Glomerular visceral epithelial cell (primary cell): ENCODE measurements around the gene CALB2.
A peak's percentile ranks its signal among the peaks of the same experiment; 100 is the strongest.
"Not testable (repeated sequence)": the region's sequence is repeated elsewhere in the genome, so short reads cannot be mapped to it uniquely, and the experiment has no call there.

Source experiments
- DNase-seq: peaks from one replicate; pipeline ENCODE4 v3.0.0-alpha.2; 2016; ENCODE audit errors: extremely low spot score

CALB2 gene, protein sequence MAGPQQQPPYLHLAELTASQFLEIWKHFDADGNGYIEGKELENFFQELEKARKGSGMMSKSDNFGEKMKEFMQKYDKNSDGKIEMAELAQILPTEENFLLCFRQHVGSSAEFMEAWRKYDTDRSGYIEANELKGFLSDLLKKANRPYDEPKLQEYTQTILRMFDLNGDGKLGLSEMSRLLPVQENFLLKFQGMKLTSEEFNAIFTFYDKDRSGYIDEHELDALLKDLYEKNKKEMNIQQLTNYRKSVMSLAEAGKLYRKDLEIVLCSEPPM

DNA sequence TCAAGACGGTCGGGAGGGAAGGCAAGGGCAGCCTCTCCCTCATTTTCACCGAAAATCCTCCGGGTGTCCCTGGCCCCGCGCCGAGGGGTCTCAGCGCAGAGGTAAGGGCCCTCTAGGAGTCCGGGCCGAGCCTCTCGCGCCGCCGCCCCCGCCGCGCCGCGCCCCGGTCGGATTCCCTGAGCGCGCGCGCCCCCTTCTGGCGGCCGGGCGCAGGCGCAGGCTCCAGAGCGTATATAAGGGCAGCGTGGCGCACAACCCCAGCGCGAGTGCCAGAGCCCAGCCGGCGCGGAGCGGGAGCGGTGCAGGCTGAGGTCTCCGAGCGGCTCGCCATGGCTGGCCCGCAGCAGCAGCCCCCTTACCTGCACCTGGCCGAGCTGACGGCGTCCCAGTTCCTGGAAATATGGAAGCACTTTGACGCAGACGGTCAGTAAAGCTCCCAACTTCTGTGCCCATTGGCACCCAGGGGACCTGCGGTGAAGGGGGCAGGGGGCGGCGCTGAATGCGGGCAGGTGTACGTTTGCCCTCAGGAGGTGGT lies at the start of gene CALB2:
Gene CALB2 (plus strand): TSS at position 260 of the 535 bp plus-strand sequence. CDS start 70 bp downstream, at position 330.
- DNase-seq, result peak; percentile 62

DNA sequence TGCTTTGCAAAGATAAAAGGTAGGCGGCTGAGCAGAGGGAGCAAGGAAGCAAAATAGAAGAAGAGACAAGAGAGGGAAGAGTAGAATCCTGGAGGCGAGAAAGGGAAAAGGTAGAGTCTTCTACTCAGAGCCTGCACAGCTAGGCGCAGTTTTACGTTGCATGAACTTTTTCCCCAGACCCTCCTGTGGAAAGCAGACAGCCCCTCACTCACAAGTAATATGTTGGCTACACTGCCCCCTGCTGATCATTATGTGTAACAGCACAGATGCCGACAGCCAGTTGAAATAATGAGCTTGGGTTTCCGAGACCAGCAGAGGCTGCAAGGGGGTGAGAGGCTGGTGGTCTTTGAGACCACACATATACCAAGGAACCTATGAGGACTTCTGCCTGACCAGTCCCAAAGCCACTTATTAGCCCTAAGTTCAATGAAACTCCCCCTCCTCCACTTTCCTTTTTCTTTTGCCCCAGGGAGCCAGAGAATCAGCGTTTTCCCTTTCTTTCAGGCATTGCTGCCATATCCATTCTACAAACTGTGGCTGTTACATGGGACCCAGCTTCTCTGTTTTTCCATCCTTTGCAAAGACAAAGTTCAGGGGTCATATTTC lies 46.9 kb upstream of the CALB2 start:
- DNase-seq, result no peak

DNA sequence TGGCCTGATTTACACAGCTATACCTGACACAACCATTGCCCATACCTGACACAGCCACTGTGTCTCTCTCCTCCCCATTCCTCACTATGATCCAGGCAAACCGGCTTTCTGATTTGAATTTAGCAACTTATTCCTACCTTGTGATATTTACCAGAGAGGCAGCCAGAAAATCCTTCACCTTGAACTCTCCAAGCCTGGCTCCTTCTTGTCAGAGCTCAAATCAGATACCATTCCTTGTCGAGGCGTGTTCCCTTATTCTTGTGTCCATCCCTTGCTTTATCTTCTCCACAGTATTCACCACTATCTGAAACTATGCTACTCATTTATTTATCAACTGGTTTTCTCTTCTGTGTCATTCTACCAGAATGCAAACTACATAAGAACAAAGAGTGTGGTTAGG lies 44.9 kb upstream of the CALB2 start:
- not testable (repeated sequence) for DNase-seq

DNA sequence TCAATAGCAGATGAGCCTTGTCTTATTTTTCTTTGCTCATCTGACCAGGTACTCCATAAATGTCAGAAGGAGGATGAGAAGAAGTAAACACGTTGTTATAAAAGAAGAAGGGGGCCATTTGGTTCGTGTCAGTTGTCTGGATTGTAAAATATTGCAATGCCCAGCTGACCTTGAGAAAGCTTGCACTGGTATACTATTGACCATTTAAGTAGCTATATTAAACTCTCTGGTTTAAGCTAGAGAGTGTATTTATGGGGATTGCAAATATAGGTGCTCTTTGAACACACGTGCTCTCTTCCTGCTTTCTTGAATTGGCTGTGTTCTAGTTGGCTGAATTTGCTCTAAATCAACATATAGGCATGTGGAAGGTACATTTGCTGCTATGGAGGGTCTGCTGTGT lies 43.3 kb upstream of the CALB2 start:
- no peak for DNase-seq

DNA sequence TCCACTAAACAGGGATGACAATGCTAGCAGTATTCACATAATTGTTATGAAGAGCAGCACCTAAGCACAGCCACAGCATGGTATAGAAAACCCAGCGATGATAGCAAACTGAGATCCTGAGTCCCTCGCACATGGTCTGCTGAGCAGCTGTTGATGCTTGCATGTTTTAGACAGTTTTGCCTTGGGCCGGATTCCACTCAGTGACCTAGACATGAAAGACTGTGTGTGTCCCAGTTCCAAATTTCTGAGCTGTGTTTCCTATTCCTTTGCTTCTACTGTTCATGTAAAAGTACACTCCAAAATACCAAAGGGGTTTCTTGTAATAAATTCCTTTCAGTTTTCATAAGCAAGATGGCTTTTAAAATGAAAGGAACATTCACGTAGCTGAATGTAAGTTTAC lies 38.5 kb upstream of the CALB2 start:
- no peak for DNase-seq

DNA sequence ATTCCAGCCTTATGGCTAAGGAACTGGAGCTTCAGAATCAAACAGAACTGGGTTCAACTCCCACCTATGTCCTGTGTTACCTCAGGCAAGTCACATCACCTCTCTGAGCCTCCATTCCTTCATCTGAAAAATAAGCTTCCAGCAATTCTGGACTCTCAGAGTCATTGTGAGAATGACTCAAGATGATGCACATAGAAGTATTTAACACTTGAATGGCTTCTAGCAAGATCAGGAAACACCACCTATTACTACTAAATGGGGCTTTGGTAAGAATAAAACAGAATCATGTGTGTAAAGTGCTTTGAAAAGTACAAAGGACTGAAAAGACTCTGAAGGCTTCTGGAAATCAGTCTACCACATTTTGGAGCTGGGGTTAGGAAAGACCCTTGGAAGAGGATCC lies 30.8 kb upstream of the CALB2 start:
- DNase-seq, result no peak

DNA sequence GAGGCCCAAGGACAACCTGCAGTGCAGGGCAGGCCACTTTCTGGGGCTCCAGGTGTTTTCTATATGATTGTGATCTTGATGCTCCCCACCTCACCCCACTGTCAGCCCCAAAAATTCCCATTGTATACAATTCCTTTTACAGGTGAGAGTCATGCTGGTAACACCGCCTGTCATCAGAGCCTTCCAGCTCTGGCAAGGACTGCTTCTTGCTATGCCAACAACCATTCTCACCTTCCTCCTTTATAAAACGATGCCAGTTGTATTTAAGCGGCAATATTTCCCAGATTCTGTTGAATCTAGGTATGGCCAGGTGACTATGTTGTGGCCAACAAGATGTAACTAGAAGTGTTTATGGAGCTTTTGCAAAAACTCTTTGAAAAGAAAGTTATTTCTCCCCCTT lies 30.4 kb upstream of the CALB2 start:
- no peak for DNase-seq

DNA sequence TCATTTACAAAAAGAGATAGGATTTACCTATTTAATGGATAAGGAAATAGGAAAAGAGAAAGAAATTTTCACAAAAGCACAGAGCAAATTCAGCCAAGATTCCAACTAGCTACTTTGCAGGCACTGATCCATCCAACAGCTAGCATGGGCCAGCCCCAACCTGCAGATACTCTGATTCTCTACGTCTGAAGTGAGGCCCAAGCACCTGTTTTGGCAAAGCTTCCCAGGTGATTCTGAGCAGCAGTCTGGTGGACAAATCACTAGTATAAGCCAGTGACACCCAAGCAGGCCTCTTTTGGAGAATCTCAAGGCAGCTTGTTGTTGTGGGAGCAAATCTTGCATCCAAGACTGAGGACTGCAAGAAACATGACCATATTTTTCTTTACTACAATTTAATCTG lies 20.9 kb upstream of the CALB2 start:
- no peak for DNase-seq

DNA sequence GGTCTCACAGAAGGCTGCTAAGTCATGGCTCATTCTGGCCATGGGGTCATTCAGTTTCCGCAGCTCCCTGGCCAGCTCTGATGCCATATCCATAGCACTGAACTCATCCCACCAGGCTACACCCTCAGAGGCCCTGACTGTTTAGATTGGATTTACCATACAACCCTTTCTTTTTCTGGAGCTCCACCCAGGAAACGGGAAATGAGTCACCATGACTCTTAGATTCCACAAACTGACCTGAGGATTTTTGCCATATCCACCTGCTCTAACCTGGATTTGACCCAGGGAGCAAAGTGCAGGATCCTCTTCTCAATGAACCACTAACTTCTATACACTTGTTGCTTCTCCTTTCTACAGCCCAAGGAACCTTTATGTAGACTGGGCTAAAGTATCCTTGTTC lies 20.3 kb upstream of the CALB2 start:
- DNase-seq, result peak; percentile 13

DNA sequence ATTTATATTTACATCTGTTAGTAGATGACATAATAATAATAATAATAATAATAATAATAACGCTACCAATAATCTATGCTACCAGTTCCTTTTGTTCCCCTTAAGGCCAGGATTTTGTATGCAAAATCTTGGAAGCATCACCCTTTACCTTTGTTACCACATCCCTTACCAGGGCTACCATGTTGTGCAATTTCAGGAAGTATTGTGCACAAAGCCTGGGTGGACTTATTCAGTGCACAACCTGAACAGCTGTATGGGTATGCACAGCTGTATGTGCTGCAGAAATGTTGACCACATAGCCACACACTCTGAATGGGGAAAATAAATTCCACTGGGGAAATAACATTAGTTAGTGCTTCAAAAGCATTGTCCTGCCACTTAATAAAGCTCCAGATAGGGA lies 19.9 kb upstream of the CALB2 start:
- no peak for DNase-seq

DNA sequence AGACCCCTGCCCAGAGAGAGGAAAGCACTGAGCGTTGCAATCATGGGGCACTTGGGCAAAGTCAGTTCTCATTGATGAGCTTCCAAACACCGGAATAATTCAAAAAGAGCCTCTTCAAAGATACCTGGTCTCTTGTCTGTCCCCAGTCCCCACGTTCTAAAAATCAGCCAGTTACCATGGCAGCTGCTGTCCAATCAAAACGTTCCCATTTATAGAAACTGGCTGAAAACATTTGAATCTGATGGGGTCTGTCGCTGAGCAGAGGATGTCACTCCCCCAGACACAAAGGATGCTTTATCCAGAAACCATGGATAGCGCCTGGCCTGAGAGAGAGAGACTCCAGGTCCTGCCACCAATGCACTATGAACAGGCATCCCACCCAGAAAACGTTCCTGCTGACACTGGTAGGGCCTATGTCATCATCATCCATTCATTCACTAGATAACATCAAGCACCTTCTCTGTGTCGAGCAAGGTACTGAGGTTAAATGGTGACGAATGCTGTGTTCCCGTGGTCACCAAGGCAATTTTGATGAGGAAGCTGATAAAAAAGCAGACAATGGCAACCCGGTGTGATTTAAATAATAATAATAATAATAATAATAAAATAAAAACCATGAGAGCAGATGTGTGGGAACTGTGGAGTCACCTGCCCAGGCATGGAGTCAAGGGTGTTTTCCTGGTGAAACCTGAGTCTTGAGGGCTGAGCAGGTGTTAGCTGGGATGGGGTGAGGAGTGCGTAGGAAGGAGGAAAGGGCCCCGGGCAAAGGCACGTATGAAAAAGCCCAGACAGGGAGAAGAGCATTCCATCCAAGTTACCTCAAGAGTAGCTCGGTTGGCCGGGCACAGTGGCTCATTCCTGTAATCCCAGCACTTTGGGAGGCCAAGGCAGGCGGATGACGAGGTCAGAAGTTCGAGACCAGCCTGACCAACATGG lies 19.0 kb upstream of the CALB2 start:
- no peak for DNase-seq

DNA sequence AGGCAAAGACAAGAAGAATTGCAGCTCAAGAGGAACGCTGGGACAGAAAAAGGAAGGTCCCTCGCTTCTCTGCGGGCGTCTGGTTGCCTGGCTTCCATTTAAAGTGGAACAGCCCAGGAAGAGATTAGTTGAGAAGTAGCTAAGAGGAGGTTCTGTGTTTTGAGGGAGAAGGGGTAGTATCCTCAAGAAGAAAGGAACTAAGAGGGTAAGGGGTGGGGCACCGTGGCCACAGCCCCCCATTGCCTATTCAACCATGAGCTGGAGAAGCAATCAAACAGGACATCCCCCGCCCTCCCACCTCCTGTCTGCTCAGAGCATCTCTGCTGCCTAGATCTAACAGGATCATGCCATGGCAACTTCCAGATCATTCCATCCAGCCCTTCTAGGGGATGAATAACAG lies 18.1 kb upstream of the CALB2 start:
- DNase-seq, result no peak

DNA sequence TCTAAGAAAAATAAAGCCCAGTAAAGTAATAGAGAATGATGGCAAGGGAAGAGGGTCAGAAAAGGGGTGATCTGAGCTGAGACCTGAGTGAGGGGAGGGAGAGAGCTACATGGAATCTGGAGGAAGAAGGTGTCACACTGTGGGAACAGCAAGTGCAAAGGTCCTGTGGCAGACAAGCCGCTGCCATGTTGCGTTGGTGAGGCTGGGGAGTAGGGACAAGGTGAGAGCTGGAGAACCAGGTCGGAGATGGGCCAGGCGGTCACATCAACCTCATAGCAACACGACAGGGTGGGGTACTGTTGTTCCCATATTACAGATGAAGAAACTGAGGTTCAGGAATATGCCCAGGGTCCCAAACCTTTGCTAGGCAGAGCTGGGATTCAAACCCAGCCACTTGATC lies 16.6 kb upstream of the CALB2 start:
- no peak for DNase-seq

DNA sequence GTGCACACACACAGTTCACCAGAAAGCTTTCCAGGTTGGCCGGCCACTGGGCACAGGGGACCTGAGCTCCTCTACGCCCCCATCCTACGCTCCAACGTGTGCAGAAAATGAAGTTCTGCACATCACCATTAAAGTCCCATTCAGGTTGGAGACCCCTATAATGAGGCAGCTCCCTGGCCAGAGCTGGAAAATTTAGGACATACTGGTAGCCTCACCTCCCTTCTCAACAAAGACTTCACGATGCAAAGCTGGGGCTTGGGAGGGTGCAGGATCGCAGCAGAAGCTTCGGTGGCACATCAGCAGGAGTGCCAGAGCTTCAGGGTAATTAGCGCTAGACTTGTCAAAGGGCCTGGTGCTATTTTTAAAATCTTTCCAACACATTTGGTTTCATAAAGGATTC lies 15.4 kb upstream of the CALB2 start:
- no peak for DNase-seq

DNA sequence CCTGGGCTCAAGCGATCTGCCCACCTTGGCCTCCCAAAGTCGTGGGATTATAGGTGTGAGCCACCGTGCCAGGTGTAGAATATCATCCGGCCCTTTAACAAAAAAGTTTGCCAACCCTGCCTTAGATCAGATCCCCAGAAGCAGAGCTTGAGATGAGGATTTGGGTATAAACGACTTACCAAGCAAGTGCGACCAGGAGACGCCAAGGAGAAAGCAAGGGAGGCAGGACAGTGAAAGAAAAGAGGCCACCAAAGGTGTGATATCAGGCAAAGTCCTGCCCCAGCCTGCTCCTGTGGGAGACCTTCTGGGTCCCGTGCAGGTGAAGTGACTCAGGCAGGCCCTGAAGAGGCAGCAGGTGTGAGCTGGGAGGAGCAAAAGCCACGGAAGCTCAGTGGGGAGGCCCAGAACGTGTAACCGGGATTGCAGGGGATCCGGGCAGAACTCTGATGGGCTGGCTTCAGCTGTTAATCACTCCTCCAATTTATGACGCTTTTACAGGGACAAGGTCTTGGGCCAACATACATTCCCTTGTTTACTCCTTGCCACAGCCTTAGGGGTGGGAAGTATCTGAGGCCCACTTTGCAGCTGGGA lies 14.1 kb upstream of the CALB2 start:
- DNase-seq, result no peak

DNA sequence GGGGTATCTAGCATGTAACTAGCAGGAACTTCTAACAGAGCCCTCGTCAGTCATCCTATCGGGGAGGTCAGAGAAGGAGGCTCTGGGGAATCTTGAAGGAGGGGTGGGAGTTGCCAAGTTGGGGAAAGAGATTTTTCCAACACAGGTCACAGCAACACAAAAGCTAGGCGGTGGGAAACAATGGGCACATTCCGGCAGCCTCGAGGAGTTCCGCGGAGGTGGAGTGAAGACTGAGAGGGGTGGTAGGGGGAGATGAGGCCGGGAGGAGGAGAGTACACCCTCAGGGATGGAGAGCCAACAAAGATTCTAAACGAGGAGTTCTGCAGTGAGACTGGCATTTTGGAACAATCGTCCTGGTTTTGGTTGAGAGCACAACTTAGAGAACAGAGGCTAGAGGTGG lies 13.5 kb upstream of the CALB2 start:
- DNase-seq, result no peak

DNA sequence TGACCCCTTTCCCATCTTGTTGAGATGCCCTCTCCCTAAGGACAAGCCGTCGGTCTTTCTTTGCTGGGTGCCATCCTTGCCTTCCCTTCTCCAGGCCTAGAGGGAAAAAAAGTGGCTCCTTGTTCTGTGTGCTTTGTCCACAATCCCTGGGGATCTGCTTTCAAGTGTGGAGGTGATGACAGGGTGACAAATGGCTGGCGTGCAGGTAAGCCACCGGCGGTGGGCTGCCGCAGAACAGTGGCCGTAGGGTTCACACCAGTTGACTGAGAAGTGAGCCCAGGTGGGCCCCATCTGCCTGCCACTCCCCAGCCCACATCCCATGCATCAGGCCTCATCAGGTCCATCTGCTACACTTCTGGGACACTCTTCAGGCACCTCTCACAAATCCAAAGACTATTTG lies 11.4 kb upstream of the CALB2 start:
- DNase-seq, result no peak

DNA sequence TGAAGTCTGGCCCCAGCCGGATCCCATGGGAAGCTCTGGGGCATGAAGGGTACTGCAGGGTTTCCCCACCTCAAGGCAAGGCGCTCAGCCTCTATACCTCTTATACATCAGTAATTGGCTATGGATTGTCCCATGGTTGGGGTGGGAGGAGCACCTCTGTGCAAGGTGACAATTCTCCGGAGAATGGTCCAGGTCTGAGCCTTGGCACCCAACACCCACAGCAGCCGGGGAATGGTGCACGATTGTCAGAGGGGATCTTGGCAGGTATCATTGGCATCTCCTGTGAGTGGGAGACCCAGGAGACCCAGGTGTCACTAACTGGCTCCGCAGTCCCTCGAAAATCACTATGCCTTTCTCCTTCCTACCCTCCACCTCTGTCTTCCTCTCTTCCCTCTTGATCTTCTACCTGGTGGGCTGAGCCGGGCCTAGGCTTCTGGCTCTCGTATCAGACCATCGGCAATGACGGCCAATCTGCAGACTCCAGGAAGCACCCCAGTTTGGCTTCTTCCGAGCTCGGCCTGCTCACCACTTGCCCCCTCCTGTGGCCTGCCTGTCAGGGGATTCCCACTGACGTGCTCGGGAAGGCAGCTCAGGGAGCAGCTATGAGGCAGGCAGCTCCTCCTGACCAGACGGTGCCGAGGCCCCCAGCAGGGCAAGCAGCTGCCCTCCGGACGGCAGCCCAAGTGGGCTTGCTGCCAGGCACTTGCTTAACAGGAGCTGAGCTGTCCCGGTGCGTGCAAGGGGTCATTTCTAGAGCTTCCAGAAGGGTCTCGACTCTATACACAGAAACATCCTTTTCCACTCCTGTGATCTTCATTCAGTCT lies 10.0 kb upstream of the CALB2 start:
- DNase-seq, result no peak

DNA sequence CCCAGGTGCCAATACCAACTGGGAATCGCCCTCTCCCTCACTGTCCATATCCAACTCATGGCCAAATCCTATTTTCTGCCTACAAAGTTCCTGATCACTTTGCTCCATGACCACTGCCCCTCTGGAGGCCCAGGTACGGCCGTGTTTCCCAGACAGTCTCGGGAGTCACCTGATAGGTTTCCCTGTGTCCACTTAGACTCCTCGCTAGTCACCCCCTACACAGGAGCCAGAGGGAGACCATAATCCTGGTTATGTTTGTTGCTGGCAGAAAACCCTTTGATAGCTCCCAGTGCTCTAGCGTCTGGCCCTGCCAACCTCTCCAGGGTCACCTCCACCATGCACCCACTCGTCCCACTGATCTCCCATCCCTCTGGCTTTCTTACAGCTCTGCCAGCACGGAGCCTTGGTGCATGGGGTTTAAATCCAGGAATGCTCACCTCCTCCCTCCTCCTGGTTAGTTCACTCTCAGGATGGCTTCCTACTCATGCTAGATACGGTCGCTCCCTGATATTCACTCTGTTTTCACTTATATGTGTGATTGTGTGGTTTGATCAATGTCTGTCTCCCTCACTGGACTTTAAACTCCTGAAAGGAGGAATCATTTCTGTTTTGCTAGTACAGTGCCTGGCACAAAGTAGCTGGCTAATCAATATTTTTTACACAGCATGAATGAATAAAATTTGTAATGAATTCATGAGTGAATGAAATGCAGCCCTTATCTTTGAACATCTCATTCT lies 7.5 kb upstream of the CALB2 start:
- DNase-seq, result no peak

DNA sequence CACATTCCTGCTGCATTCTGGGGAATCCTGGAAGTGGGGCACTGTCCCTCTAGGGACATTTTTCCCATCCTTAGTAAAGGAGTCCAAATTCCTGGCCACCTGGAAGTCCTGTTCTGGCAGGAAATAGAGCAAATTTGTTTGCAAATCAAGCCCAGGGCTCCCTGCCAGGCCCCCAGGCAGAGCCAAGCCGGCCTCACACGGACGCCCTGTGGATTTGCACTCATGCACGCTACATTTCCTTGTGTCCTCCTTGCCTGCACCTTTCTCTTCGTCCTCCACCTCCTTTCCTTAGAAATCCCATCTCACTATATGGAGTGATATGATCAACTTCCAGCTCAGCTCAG lies 7.0 kb upstream of the CALB2 start:
- DNase-seq, result no peak

DNA sequence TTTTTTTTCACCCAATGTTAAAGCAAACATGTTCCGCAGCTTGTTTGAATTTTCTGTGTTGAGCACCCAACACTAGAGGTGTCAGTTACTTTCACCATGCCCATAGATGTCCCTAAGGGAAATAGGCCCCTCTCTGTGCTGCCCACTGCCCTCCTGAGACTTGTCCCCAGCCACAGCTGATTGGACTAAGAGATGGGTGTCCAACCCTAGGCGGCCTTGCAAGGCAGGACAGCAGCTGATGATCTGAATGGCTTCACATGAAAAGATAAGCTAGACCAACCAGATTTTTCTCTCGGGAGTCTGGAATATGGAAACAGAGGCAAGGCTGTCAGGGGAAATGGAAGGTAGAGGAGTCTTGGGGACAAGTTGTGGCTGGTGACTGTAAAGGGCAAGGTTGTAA lies 6.1 kb upstream of the CALB2 start:
- no peak for DNase-seq
